Inferior parietal cortex (tissue), 1 donor: ENCODE results near the gene SH3BGRL.

Experiments used
- DNase-seq: peaks from one replicate; pipeline ENCODE4 v3.0.0-alpha.2; 2016; ENCODE audit errors: extremely low spot score

Gene SH3BGRL

GRCh38 chrX:81201671-81202455 is at the start of gene SH3BGRL, which contains the start of gene HMGN5:
SH3BGRL (plus strand) TSS chrX:81202102; CDS start chrX:81202201, 99 bp downstream.
HMGN5 (minus strand) TSS chrX:81201913; CDS start chrX:81121549, 80,364 bp downstream.
- DNase-seq, result peak; percentile 58

- no peak for DNase-seq
These were observed 33.5 kb upstream of the SH3BGRL start for GRCh38 chrX:81168391-81168790.

- peak; percentile 50 for DNase-seq
These were observed 27.6 kb upstream of the SH3BGRL start for GRCh38 chrX:81174286-81174685.

- no peak for DNase-seq
These were observed 6.6 kb upstream of the SH3BGRL start for GRCh38 chrX:81195259-81195658.

GRCh38 chrX:81195712-81196111 is 6.2 kb upstream of the SH3BGRL start:
- DNase-seq, result peak; percentile 52

GRCh38 chrX:81201071-81201470 is 831 bp upstream of the SH3BGRL start:
- DNase-seq, result peak; percentile 20

GRCh38 chrX:81202456-81202819 is 536 bp downstream of the SH3BGRL start:
- no peak for DNase-seq

GRCh38 chrX:81202943-81203342 is 1.0 kb downstream of the SH3BGRL start:
- DNase-seq, result peak; percentile 20

- no peak for DNase-seq
These were observed 3.6 kb downstream of the SH3BGRL start for GRCh38 chrX:81205551-81205950.

- no peak for DNase-seq
These were observed 4.6 kb downstream of the SH3BGRL start for GRCh38 chrX:81206476-81206875.

GRCh38 chrX:81208916-81209315 is 7.0 kb downstream of the SH3BGRL start:
- no peak for DNase-seq

GRCh38 chrX:81215685-81216084 is 13.8 kb downstream of the SH3BGRL start:
- DNase-seq, result no peak

- DNase-seq, result no peak
These were observed 27.3 kb downstream of the SH3BGRL start for GRCh38 chrX:81229229-81229628.

- no peak for DNase-seq
These were observed 28.0 kb downstream of the SH3BGRL start for GRCh38 chrX:81229901-81230300.

- DNase-seq, result no peak
These were observed 29.6 kb downstream of the SH3BGRL start for GRCh38 chrX:81231476-81231875.

GRCh38 chrX:81232218-81232617 is 30.3 kb downstream of the SH3BGRL start:
- DNase-seq, result no peak

GRCh38 chrX:81237516-81237915 is 35.6 kb downstream of the SH3BGRL start:
- no peak for DNase-seq

- DNase-seq, result no peak
These were observed 36.3 kb downstream of the SH3BGRL start for GRCh38 chrX:81238166-81238565.

GRCh38 chrX:81240701-81241331 is 38.9 kb downstream of the SH3BGRL start:
- no peak for DNase-seq

- DNase-seq, result no peak
These were observed 39.9 kb downstream of the SH3BGRL start for GRCh38 chrX:81241753-81242152.

- no peak for DNase-seq
These were observed 54.0 kb downstream of the SH3BGRL start for GRCh38 chrX:81255876-81256275.

GRCh38 chrX:81257817-81258216 is 55.9 kb downstream of the SH3BGRL start:
- DNase-seq, result no peak

GRCh38 chrX:81259020-81259713 is 57.3 kb downstream of the SH3BGRL start:
- DNase-seq, result no peak
